Ammon's horn (tissue), 1 donor: Measurements from ENCODE around the gene CERS4.
"Not testable (repeated sequence)": the region's sequence is repeated elsewhere in the genome, so short reads cannot be mapped to it uniquely, and the experiment has no call there.

Experiments
- DNase-seq: peaks from one replicate; pipeline ENCODE4 v3.0.0-alpha.2; 2016; ENCODE audit warnings: low spot score

Gene CERS4

GRCh38 chr19:8265872-8266271, 56.7 kb downstream of the CERS4 start:
- no peak for DNase-seq

- no peak for DNase-seq
These were observed 60.6 kb downstream of the CERS4 start for GRCh38 chr19:8269724-8270123.

GRCh38 chr19:8276508-8276907, 67.3 kb downstream of the CERS4 start:
- DNase-seq = not testable (repeated sequence)

GRCh38 chr19:8291337-8291736, 82.2 kb downstream of the CERS4 start:
- DNase-seq = not testable (repeated sequence)

GRCh38 chr19:8302357-8302691, 93.2 kb downstream of the CERS4 start:
- DNase-seq = no peak

GRCh38 chr19:8302734-8303133, 93.6 kb downstream of the CERS4 start:
- DNase-seq = no peak

- no peak for DNase-seq
These were observed 95.9 kb downstream of the CERS4 start for GRCh38 chr19:8304841-8305621.

GRCh38 chr19:8305798-8306197, 96.6 kb downstream of the CERS4 start:
- DNase-seq = no peak

- DNase-seq = no peak
These were observed 97.3 kb downstream of the CERS4 start for GRCh38 chr19:8306235-8307054.

GRCh38 chr19:8307400-8307964, 98.3 kb downstream of the CERS4 start:
- no peak for DNase-seq

GRCh38 chr19:8307965-8308866, 99.0 kb downstream of the CERS4 start, which contains the start of gene CD320:
TSS of gene CD320 (minus strand) at chr19:8308358. CDS start at chr19:8308290, 68 bp downstream.
- peak; percentile 92 for DNase-seq

- DNase-seq = no peak
These were observed 99.7 kb downstream of the CERS4 start for GRCh38 chr19:8308891-8309291.

- no peak for DNase-seq
These were observed 101.3 kb downstream of the CERS4 start for GRCh38 chr19:8310342-8311055.

- no peak for DNase-seq
These were observed 102.5 kb downstream of the CERS4 start for GRCh38 chr19:8311461-8312260.
